NCI-H748 treated with DMSO at 0.1 percent for 48 hours (cell line): ENCODE data around the gene TOR4A.

Source experiments
- DNase-seq: peaks from one replicate; lab custom pipeline; 2025; lab: John Stamatoyannopoulos, UW

The TOR4A gene

DNA sequence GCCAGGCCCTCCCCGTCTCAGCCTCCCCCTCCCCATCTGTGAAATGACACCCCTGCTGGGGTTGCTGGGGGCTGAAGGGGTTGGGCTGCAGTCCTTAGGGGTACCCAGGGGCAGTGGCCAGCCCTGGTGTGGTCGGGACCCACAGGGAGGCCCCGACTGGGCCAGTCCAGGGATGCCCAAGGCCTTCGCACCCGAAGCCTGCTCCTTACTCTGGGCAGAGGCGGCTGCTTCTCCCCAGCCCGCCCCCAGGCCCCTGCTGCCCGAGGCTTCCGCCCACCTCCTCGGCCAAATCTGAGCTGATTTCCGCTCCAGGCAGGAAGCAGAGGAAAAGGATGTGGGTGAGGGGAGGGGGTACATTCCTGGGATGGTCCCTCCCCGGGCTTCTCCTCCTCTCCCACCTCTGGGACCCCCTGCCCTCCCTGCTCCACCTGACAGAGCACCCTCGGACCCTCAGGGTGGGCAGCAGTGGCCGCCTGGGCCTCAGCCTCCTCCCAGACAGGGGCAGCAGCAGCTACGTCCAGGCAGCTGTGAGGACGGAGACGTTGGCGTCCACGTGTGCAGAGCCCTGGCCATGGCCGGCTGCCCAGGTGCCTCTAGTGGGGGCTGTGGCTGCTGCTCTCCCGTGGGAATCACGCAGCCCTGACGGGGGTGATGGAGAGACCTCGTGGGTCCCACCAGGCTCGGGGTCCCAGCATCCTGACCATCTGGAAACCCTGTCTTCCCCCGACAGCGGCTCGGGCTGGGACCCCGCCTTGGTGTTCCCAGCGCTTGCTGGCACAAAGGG lies 28.7 kb downstream of the TOR4A start:
- no peak for DNase-seq

DNA sequence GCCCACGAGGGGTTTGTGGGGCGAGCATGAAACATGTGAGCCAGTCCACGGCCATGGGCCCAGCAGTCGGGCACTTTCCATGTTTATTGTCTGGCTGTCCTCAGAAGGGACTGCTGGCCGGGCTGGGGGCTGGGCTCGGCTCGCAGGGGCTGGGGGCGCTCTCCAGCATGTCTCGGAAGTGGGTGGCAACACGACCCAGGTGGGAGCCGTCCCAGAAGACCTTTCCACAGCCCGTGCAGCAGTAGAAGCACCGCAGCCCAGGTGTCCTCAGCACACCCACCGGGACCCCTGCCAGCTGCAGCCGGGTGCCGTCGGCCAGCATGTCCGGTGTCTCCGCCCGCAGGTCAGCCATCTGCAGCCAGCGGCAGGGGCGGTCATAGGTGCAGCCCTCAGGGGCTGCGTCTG lies 29.3 kb downstream of the TOR4A start:
- no peak for DNase-seq

DNA sequence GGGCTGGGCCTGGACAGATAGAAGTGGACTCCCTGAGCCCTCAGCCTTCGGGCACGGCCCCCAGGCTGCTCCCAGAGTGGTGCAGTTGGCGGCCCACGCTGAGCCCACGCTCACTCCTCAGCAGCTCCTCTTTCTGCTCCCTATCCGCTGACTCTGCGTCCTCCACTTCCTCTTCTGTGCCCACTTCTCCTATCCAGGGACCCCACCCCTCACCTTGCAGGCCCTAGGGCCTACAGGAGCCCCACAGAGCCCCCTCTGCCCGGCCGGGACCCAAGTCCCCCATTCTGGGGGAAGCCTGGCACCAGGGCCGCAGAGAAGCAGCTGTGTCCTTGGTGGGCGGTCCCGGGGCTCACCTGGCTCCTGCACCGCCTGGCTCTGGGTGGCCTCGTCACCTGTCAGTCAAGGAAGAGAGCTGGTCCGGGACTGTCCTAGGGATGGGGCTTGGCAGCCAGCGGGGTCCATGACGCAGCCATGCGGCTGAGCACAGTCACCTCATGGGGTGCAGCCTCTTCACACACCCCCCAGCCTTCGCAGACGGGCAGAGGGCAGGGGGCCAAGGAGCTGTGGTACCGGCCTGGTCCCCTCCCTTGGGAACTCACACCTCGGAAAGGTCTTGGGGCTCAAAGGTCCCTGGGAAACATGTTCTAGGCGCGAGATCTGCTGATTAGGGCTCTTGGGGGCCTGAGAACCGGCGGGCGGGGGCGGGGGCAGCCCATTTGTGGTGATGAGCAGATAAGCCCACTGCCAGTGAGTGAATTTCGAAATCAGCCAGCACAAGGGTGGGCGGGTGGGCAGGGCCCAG lies 29.9 kb downstream of the TOR4A start:
- no peak for DNase-seq

DNA sequence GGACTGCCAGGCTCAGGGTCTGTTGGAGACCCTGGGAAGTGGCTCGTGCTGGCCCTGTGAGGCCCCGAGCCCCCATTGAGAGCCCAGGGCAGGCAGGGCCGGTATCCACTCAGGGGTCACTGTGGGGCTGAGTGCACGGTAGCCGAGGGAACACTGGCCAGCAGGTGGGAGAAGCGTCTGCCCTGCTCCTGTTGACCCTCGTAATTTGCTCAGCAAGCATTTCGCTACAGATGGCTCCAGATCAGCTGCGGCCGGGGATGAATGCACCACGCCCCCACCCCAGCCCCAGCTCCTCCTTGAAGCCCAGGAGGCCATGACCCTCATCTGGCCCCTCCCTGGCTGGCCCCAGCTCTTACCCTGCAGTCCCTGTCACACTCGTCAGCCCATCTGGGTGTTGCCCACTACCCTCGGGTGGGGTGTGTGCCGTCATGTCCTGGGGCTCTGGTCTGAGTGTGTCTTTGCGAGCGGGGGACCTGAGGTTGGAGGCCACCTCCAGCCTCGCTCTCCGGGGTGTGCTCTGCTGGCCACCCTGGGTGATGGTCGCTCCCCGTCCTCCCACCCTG lies 30.6 kb downstream of the TOR4A start:
- DNase-seq = no peak

DNA sequence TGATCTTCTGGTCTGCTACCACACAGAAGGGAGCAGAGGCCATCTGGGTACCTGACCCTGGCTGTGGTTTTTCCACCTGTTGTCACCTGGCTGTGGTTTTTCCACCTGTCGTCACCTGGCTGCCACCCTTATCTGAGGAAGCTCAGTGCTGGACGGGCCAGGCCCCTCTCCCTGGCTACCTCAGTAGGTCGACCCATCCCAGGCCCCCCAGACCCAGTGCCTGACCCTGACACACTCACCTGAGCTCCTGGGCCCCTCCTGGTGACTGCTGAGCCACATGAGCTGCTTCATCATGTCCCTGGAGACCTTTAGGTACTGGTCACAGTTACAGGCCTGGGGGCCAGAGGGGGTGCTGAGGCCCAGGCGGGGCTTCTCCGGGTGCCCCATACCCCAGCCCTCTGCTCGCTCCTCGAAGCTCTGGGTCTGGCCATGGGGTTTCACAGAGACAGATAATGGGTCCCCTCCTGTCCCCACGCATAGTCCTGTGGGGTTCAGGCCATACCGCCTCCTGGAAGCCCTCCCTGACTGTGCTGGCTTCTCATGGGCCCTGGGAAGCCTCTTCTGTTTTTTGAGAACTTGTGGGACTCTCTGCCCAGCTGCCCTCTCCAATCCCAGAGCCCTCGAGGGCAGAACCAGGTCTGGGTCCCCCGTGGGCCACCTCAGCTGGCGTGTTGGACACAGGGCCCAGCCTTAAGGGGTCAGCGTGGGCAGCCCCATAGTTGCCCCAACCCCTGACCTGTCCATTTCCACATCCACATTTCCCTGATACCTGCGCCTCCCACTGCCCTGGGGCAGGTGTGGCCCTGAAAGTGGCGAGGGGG lies 32.1 kb downstream of the TOR4A start:
- no peak for DNase-seq

DNA sequence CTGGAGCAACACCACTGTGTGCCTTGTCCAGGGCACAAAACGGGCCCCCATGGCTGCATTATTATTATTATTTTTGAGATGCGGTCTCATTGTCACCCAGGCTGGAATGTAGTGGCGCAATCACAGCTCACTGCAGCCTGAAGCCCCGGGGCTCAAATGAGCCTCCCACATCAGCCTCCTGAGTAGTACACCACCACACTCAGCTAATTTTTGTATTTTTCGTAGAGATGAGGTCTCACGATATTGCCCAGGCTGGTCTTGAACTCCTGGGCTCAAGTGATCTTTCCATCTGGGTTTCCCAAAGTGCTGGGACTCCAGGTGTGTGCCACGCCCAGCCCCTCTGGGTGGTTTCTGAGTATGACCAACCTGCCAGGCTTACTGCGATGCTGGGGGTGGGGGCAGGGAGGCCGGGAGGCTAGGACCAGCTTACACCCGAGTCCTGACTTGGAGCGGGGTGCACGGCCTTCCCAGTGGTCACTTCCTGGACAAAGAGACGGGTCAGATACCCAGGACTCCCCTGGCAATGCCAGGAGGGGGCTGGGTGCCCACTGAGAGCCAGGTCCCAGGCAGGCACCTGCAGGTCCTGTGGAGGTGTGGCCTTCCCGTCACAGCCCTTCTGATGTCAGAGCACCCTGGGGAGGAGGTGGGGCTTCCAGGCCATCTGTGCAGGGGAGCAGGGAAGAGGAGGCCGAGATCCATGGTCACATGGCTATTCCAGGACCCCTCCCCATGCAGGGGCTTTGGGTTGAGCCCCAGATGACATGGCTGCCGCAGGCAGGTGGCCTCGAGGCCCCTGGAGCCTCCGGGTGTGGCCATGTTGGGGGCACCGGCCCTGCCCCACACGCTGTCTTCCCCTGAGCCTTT lies 32.9 kb downstream of the TOR4A start:
- no peak for DNase-seq

DNA sequence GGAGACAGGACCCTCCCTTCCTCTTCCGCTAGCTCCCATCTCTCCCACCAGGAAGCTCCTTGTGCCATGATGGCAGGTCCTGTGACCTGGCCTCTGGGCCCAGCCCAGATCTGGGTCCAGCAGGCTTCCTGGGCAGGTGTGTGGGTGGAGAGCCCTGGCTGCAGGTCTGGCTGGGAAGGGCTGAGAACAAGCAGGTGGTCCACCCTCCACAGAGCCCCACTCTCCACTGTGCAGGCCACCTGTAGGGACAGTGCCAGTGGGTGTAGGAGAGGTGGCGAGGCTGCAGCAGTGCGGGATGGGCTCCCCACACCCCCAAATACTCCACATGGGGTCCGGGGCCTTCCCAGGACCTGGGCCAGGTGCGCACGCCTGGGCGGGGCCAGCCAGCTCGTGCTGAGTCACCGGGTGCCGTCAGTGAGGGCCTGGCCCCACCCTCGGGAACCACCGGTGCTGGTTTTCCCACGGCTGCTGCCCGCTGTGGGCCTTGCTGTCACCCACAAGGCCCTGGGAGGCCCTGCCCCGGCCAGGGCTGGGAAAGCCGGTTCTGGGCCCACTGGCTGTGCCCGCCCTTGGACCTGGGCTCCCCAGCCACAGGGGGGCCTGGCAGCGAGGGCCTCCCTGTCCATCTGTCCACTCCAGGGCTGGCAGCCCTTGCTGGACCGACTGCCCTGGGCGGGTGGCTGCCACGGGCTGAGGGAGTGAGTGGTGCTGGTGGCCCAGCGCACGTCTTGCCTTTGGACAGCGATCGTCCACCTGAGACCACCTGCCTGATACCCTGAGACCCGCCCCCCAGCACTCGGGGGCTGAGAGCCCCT lies 33.9 kb downstream of the TOR4A start:
- DNase-seq = no peak

DNA sequence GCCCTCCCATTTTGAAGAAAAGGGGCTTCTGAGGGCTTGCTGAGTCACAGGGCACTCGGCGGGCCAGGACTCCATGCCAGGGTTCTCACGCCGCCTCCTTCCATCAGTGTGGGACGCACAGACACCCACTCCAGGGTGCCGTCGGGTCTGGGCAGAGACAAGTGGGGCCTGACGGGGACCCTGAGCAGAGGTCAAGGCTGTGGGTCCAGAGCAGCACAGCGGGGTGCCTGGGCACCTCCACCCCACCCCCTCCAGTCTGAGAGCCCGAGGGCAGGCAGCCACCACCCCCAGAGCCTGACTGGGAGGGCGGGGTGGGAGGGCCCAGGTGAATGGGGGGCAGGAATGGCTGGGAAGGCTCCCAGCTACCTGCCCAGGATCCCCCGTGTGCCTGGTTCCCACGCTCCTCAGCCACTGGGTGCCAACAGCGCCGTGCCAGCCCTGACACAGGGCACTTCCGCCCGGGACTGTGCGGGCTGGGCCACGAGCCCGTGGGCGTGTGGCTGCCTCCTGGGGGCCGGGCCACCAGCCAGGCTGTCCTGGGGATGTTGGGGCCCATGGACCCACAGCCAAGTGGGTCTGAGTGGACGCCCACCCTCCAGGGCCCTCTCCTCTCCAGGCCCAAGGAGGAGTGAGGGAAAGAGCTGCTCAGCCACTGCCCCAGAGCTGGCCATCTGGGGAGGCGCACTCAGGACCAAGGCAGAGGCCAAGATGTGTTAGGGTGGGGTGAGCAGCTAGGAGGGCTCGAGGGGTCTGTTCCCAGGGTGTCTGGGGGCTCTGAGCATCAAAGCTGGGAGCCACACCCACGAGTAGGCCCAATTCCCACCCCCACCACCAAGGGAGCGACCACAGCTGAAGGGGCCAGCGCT lies 34.7 kb downstream of the TOR4A start:
- no peak for DNase-seq

DNA sequence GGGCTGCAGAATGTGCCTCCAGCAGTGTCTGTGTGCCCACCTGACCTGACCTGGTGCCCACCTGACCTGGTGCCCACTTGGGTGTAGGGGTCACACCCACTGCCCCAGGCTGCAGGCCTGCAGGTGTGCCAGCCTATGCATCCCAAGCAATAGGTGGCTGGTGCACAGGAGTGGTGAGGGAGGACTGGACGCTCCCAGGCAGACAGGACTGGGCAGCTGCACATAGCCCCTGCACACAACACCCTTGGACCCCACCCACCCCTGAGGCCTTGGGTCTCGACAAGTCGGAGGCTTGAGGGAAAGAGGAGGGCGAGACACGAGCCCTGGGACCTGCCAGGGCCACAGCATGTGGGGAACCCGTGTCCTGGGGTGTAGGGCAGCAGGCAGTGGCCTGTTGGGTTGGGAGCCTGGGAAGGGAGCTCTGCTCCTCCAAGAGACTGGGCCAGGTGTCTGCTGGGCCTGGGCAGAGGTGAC lies 35.4 kb downstream of the TOR4A start:
- DNase-seq = no peak

DNA sequence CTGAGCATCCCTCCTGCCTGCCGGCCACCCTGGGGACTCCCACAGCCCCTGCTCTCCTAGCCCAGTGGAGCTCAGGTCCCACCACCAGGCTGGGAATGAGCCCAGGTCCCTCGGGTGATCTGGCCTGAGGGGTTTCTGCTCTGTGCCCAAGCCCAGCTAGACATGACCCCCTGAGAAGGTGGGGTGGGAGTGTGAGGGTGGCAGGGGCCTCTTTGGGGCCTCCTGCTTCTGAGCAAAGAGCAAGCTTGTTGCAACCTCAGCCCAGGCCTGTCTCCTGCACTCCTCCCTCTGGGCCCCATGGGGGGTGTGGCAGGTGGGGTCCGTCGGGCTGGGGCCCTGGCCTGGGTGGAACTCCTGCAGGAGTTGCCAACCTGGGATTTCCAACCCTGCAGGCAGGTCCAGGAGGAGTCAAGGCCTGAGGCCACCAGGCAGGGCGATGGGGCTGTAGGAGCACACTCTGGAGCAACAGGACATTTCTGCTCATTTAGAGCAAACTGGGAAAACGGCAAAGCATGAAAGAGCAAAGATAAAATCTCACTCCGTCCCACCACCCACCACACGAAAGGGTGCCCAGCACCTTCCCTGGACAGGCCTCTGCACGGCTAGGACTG lies 35.9 kb downstream of the TOR4A start:
- no peak for DNase-seq

DNA sequence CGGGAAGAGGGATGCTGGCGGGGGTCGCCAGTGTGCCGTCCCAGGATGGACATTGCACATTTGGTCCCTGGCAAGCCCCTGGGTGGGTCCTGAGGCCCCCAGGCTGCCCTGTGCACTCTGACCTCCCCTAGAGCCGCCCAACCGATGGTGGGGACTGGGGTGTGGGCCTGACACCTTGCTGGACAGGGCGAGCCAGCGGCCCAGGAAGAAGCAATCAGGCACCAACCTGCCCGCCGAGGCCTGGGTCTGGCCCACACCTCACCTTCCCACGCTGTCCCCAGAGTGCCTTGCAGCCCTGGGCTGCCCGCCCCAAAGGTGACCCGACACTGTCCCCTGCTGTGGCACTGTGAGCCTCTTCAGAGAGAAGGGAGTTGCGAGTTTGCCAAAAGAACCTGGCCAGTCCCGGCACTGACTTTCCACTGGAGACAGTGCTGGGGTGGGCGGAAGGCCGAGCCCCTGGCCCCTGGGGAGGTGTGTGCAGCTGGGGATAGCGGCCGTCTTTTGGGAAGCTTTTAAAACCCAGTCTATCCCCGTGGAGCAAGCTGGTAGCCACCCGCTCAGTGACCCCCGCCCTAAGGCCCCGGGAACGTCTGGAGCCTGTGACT lies 36.5 kb downstream of the TOR4A start:
- DNase-seq = no peak

DNA sequence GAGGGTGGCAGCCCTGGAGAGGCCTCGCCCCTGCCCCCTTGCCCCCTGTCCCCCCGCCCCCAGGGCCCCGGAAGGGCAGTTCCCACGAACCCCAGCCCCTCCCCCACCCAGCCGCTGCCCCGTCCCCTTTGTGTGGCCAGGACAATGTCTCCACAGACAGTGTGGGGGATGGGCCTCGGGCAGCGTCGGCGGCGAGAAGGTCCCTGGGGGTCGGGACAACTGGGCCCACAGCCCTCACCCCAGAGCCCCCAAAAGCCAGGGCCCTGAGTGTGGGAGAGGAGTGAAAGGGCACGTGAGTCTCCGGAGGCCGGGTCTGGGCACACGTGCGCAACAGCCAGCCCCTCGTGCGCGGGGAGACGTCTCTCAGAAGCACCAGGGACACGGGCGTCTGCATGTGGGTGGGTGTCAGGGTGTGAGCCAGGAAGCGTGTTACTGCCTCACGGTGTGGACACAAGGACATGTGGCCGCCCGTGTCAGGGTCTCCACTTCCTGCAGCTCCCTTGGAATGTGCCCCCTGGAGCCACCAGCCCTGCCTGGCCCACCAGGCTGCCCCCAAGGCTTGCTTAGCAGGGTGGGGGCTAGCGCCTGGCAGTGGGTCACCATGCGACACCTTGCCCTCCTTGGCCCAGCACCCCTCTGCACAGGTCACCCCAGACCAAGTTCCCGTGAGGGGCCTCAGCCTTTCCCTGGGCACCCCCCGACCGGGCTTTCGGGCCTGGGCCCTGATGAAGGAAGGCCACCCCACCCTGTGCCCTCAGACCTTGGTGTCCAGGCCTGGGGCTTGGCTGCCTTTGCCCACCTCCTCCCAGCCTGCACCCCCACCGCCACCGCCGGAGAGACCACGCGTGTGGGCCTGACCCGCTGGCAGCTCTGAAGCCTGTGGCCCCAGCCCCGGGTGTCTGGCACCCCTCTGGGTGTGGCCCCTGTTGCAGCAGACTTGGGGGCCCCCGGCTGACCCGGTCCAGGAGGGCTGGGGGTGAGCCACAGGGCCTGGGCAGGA lies 37.3 kb downstream of the TOR4A start:
- DNase-seq = no peak

DNA sequence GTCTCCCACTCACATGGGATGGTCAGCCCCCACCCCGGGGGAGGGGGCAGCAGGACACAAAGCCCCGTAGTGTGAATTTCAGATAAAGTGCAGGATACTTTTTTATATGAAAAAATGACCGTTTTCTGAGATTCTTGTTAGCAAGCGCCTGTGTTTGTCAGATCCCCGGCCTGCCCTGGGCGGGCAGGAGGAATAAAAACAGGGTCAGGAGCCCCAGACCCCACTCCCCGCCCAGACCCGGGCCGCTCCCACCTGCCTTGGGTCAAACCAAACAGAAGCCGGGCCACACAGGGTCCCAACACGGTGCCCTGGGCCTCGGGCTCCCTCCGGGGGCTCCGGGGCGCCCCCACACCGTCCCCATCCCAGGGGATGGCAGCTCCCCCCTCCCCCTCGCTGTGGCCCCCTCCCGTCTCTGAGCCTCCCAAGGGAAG lies 38.1 kb downstream of the TOR4A start:
- DNase-seq = no peak

DNA sequence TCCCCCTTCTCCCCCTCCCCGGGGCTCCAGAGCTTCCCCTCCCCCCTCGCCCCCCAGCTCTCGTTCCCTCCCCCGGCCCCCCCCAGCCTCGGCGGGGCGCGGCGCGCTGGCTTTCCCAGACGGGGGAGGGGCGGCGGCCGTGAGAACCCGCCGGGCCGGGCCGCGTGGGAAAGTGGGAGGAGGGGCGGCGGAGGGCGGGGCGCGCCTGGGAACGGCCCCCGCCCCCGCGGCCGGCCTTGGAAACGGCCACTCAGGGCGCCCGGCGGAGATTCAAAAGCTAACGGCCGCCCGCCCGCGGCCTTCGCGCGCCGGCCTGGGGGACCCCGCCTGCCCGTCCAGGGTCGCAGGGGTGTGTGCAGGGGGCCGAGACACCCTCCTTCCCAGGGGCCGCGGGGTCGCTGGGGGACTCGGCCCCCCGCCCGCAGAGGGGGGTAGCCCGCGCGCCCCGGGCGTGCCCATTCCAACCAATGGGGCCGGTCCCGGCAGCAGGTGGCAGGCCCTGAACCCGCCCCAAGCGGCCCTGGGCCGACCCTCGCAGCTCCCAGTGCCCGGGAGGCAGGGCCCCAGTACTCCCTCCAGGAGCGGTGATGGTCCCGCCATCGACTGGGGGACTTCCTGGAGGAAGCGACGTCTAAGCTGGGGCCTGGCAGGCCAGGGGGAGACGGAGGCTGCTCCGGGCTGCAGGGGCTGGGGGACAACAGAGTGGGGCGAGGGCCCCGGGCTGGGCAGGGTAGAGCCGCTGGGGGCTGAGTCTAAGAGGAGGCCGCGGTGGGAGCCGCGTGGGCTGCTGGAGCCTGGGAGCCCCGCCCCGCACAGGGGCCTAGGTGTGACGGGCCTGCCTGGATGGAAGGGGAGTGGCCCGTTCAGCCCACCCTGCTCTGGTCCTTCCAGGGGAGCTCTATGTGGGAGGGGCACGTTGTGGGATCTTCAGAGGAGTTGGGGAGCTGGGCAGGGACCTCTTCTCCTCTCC lies 38.8 kb downstream of the TOR4A start:
- no peak for DNase-seq

DNA sequence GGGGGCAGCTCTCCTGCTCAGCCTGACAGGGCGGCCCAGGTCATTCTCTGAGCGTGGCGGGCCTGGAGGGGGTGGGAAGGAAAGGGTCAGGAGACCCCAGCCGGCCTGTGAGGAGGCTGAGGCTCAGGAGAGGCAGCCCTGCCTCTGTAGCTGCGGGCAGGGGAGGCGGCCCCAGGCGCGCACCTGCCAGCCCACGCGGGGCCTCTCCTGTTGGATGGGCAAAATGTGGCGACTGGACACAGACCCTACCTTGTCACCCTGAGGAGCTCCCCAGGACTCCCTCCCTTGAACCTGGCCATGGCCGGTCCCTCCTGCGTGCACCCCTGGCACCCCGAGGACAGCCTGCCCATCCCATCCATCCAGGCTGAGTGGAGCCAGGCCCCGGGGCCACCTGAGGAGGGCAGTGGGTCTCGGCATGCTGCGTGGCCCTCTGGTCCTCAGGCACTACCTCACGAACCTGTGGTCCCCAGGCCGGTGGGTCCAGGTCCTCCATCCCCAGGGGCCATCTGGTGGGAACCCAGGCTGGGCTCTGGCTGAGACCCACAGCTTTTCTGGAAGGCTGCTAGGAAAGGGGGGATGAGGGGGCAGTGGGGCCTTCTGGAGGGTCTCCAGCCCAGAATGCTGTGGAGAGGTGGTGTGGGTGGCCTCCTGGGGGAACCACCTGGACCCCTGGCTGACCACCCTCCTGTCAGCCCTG lies 39.6 kb downstream of the TOR4A start:
- no peak for DNase-seq
